ENCODE results near the gene TRA2B. TPM values are rescaled to one million over a fixed set of nuclear protein-coding genes. Genes with fewer than 3 reads are reported as not detected.

Gene TRA2B
- total RNA-seq, 1 experiment from 2014 or later: 246 TPM

- Mint-ChIP-seq H3K27me3 (ENCODE audit: insufficient read depth, unreplicated experiment) (no peaks in the 10 kb centered on the region), H3K36me3 (ENCODE audit: insufficient read depth, unreplicated experiment) (peaks cover 95% of the 10 kb centered on the region), H3K9me3 (ENCODE audit: unreplicated experiment) (no peaks in the 10 kb centered on the region), H3K4me1 (ENCODE audit: insufficient read depth, unreplicated experiment) (peaks cover 50% of the 10 kb centered on the region), H3K4me3 (ENCODE audit: unreplicated experiment) (no peak overlapping the region), H3K27ac (ENCODE audit: low read depth, unreplicated experiment) (no peak overlapping the region)
- no TSS peak for BruUV-seq (replicated peaks)
- DNase-seq (ENCODE audit: unreplicated experiment): no peak
- ChIA-PET POLR2A (interaction anchor here (0.6 to 11.9 kb wide), 5 partner anchors 11 to 197 kb away, joined by 3 to 121 read pairs (median 4); partner anchors contain the start of gene TRA2B), CTCF (interaction anchor here (0.6 to 5.1 kb wide), 8 partner anchors 10 to 246 kb away, joined by 3 to 28 read pairs (median 4); no protein-coding TSS in a partner anchor)
- intact Hi-C loops (cut with micrococcal nuclease): no loop called here
- TF ChIP-seq, protein P1, sequence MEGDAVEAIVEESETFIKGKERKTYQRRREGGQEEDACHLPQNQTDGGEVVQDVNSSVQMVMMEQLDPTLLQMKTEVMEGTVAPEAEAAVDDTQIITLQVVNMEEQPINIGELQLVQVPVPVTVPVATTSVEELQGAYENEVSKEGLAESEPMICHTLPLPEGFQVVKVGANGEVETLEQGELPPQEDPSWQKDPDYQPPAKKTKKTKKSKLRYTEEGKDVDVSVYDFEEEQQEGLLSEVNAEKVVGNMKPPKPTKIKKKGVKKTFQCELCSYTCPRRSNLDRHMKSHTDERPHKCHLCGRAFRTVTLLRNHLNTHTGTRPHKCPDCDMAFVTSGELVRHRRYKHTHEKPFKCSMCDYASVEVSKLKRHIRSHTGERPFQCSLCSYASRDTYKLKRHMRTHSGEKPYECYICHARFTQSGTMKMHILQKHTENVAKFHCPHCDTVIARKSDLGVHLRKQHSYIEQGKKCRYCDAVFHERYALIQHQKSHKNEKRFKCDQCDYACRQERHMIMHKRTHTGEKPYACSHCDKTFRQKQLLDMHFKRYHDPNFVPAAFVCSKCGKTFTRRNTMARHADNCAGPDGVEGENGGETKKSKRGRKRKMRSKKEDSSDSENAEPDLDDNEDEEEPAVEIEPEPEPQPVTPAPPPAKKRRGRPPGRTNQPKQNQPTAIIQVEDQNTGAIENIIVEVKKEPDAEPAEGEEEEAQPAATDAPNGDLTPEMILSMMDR (IDR thresholded peaks at IDR 0.05; ENCODE audit: unreplicated experiment): no peak
These were observed 13.4 kb downstream of the TRA2B start for GRCh38 chr3:185924375-185924774.

DNA sequence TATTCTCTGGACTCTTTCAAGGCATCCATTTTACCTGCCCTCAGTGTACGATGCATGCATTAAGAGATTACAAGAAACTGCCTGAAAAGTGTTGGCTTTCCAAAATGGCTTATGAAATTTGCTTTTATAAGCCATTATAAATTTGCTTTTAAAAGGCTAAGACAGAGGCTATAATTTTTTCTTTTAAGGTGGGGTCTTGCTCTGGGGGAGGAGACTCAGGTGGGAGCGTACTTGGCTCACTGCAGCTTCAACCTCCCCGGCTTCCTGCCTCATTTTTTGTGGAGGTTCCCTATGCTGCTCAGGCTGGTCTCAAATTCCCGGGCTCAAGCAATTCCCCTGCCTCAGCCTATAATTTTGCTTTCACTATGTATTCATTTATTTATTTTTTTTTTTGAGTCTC is 17.6 kb downstream of the TRA2B start:
- CTCF ChIA-PET: interaction anchor here (0.7 to 2.2 kb wide), 2 partner anchors 97 to 260 kb away, joined by 3 to 7 read pairs; no protein-coding TSS in a partner anchor
- Mint-ChIP-seq H3K36me3 (ENCODE audit: insufficient read depth, unreplicated experiment) (peaks cover 100% of the 10 kb centered on the region), H3K9me3 (ENCODE audit: unreplicated experiment) (no peaks in the 10 kb centered on the region), H3K4me1 (ENCODE audit: insufficient read depth, unreplicated experiment) (peaks cover 9% of the 10 kb centered on the region), H3K27ac (ENCODE audit: low read depth, unreplicated experiment) (no peak overlapping the region), H3K27me3 (ENCODE audit: insufficient read depth, unreplicated experiment) (no peaks in the 10 kb centered on the region), H3K4me3 (ENCODE audit: unreplicated experiment) (no peak overlapping the region)
- intact Hi-C loops (cut with micrococcal nuclease): no loop called here
- TF ChIP-seq, protein P1 (IDR thresholded peaks at IDR 0.05; ENCODE audit: unreplicated experiment): no peak
- no peak for DNase-seq (ENCODE audit: unreplicated experiment)
- BruUV-seq (replicated peaks): no TSS peak
- POLR2A ChIA-PET: interaction anchor here (10.1 kb wide), 1 partner anchor 15 kb away, joined by 121 read pairs; the partner anchor contains the start of gene TRA2B

DNA sequence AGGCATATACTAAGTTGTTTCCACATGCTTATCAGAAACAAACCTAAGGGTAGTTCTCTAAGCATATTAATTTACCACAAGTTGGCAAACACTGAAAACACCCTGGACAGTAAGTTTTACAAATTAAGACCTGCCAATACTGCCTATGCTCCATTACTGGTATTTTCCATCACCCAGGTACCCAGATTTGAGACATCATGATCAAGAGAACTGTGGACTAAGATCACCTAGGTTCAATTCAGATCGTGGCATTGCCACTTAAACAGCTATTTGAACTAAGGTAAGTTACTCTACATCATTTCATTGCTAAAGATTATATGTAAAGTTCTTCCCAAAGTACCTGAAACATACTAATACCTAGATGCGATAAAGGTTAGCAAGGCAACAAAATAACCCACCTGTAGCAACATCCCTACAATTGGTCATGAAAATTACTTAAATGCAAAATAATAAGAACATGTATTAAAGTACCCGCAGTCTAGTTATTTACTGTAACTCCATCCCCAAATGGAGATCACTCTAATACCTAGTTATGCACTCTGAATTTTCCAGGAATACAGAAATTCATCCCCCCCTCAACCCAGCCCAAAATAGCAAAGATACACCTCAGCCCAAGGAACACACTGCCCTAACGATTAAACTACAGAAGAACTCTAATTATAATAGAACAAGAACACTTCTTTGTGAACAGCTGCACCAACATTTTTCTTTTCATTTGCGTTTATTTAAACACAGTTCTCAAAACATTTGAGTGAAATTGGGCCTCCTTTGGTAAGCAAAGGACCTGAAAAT is 21.6 kb downstream of the TRA2B start:
- no peak for DNase-seq (ENCODE audit: unreplicated experiment)
- TF ChIP-seq, protein P1 (IDR thresholded peaks at IDR 0.05; ENCODE audit: unreplicated experiment): no peak
- Mint-ChIP-seq H3K4me3 (ENCODE audit: unreplicated experiment) (no peak overlapping the region), H3K9me3 (ENCODE audit: unreplicated experiment) (no peaks in the 10 kb centered on the region), H3K36me3 (ENCODE audit: insufficient read depth, unreplicated experiment) (peaks cover 97% of the 10 kb centered on the region), H3K4me1 (ENCODE audit: insufficient read depth, unreplicated experiment) (no peaks in the 10 kb centered on the region), H3K27me3 (ENCODE audit: insufficient read depth, unreplicated experiment) (no peaks in the 10 kb centered on the region), H3K27ac (ENCODE audit: low read depth, unreplicated experiment) (no peak overlapping the region)
- intact Hi-C loops (cut with micrococcal nuclease): no loop called here
- POLR2A ChIA-PET: interaction anchor here (1.4 kb wide), 2 partner anchors 9 to 15 kb away, joined by 3 read pairs; no protein-coding TSS in a partner anchor
- CTCF ChIA-PET: interaction anchor here (0.5 kb wide), 1 partner anchor 129 kb away, joined by 3 read pairs; no protein-coding TSS in a partner anchor
- BruUV-seq (replicated peaks): no TSS peak

GRCh38 chr3:185915642-185916041 is 22.2 kb downstream of the TRA2B start:
- ChIA-PET POLR2A (interaction anchor here (1.2 to 5.4 kb wide), 4 partner anchors 8 to 19 kb away, joined by 3 to 91 read pairs (median 4); no protein-coding TSS in a partner anchor), CTCF (no interaction called here)
- no peak overlapping the region for H3K4me3 Mint-ChIP-seq (ENCODE audit: unreplicated experiment)
- TF ChIP-seq, protein P1 (IDR thresholded peaks at IDR 0.05; ENCODE audit: unreplicated experiment): no peak
- no peaks in the 10 kb centered on the region for H3K4me1 Mint-ChIP-seq (ENCODE audit: insufficient read depth, unreplicated experiment)
- no TSS peak for BruUV-seq (replicated peaks)
- no peaks in the 10 kb centered on the region for H3K27me3 Mint-ChIP-seq (ENCODE audit: insufficient read depth, unreplicated experiment)
- peaks cover 91% of the 10 kb centered on the region for H3K36me3 Mint-ChIP-seq (ENCODE audit: insufficient read depth, unreplicated experiment)
- no peaks in the 10 kb centered on the region for H3K9me3 Mint-ChIP-seq (ENCODE audit: unreplicated experiment)
- intact Hi-C loops (cut with micrococcal nuclease): no loop called here
- peak overlapping the region; percentile 9 for H3K27ac Mint-ChIP-seq (ENCODE audit: low read depth, unreplicated experiment)
- no peak for DNase-seq (ENCODE audit: unreplicated experiment)

All from MCF 10A (cell line).